Mesenchymal stem cell (in vitro differentiated cells and primary cell): ENCODE measurements around the gene LYPD4. TPM values are rescaled to one million over a fixed set of nuclear protein-coding genes. Genes with fewer than 3 reads are reported as not detected.

Experiments
- small RNA-seq: library from polyadenylated mRNA; stranded (forward); fragments of <200 nt; extraction: miRNeasy Mini kit (QIAGEN cat#:217004); gene quantifications from one replicate; pipeline ENCODE3, GENCODE V24; 2013; ENCODE audit warnings: low read depth

The LYPD4 gene

Small RNA genes within 50 kb of the gene (small RNA-seq; reads per million reads assigned to genes)
- not detected for gene MIR6797
